Adipocyte (in vitro differentiated cells): ENCODE measurements around the gene LRRC4.

Experiments used
- DNase-seq: peaks from one replicate; pipeline ENCODE4 v3.0.0-alpha.2; 2015; ENCODE audit warnings: low read depth
- H3K27me3 ChIP-seq: replicated peaks from 2 replicates; pipeline ENCODE4 v1.7.0; 2013; ENCODE audit warnings: mild to moderate bottlenecking, low read length, moderate library complexity; ENCODE audit not compliant: control insufficient read depth, insufficient read depth
- H3K36me3 ChIP-seq: 2 replicates; pipeline ENCODE4 v1.7.0; 2013; ENCODE audit warnings: low read length, mild to moderate bottlenecking, moderate library complexity; ENCODE audit not compliant: control insufficient read depth, insufficient read depth, severe bottlenecking
- H3K4me1 ChIP-seq: 2 replicates; pipeline ENCODE4 v1.7.0; 2013; ENCODE audit warnings: mild to moderate bottlenecking, low read length, moderate library complexity; ENCODE audit not compliant: control insufficient read depth, insufficient read depth
- H3K4me3 ChIP-seq: 2 replicates; pipeline ENCODE4 v1.7.0; 2013; ENCODE audit warnings: mild to moderate bottlenecking, low read length, moderate library complexity
- H3K9ac ChIP-seq: 2 replicates; pipeline ENCODE4 v1.7.0; 2013; ENCODE audit warnings: mild to moderate bottlenecking, low read length, moderate library complexity
- H3K9me3 ChIP-seq: 2 replicates; pipeline ENCODE4 v1.7.0; 2013; ENCODE audit warnings: mild to moderate bottlenecking, low read length, moderate library complexity; ENCODE audit not compliant: control insufficient read depth

Gene LRRC4

DNA sequence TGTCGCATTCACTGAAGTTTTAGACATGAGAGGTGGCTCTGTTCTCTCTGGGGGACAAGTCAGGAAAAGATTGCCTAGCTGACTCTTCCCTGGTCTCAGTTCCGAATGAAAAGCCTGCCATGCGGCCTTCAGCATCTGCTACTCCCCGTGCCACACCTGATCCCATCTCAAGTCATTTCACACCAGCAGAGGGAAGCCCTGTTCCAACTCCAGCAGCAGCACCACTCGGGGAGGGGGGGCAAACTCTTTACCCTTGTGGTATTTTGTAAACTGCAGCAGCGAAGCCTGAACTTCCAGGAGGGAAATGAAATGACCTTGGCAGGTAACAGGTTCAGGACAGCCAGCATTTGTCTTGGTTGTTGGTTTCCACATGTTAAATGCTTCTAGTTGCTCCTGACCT, 13.8 kb downstream of the LRRC4 start:
- Histone ChIP-seq H3K9ac (no peak overlapping the region), H3K4me1 (peaks cover 4% of the 10 kb centered on the region), H3K36me3 (peaks cover 23% of the 10 kb centered on the region), H3K27me3 (no peaks in the 10 kb centered on the region), H3K9me3 (no peaks in the 10 kb centered on the region), H3K4me3 (no peak overlapping the region)
- DNase-seq, result no peak

- no peaks in the 10 kb centered on the region for H3K9me3 ChIP-seq
- H3K36me3 ChIP-seq, result peaks cover 14% of the 10 kb centered on the region
- no peaks in the 10 kb centered on the region for H3K27me3 ChIP-seq
- DNase-seq, result no peak
- H3K4me1 ChIP-seq, result peaks cover 7% of the 10 kb centered on the region
- no peak overlapping the region for H3K9ac ChIP-seq
- no peak overlapping the region for H3K4me3 ChIP-seq
Observed at GRCh38 chr7:128014811-128015210, 16.4 kb downstream of the LRRC4 start.

- peaks cover 8% of the 10 kb centered on the region for H3K36me3 ChIP-seq
- DNase-seq, result no peak
- no peaks in the 10 kb centered on the region for H3K9me3 ChIP-seq
- H3K4me3 ChIP-seq, result no peak overlapping the region
- no peak overlapping the region for H3K9ac ChIP-seq
- H3K27me3 ChIP-seq, result no peaks in the 10 kb centered on the region
- H3K4me1 ChIP-seq, result peaks cover 7% of the 10 kb centered on the region
Observed at GRCh38 chr7:128011131-128011661, 20.0 kb downstream of the LRRC4 start.

GRCh38 chr7:128010391-128011127, 20.7 kb downstream of the LRRC4 start:
- H3K36me3 ChIP-seq, result peaks cover 8% of the 10 kb centered on the region
- peaks cover 7% of the 10 kb centered on the region for H3K4me1 ChIP-seq
- no peaks in the 10 kb centered on the region for H3K27me3 ChIP-seq
- H3K4me3 ChIP-seq, result no peak overlapping the region
- DNase-seq, result no peak
- no peak overlapping the region for H3K9ac ChIP-seq
- no peaks in the 10 kb centered on the region for H3K9me3 ChIP-seq

DNA sequence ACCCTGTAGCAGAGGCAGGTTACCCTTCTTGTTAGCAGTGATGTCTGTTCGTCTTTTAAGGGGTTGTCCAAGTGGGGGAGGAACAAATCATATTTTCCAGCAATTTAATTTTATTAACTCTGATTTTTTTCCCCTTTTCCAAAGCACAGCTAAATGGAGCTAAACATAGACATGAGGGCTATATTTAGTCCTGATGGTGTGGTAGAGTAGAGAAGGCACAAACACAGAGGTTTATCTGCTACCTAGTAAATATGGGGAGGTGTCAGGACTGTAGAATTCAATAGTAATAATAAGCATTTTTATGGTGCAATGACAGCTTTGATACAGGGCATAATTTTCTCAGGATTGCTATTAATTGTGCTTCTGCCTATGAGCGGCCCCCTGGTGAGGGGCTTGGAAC, 22.5 kb downstream of the LRRC4 start:
- no peak for DNase-seq
- no peak overlapping the region for H3K4me3 ChIP-seq
- no peak overlapping the region for H3K9ac ChIP-seq
- H3K4me1 ChIP-seq, result peaks cover 7% of the 10 kb centered on the region
- no peaks in the 10 kb centered on the region for H3K36me3 ChIP-seq
- H3K27me3 ChIP-seq, result no peaks in the 10 kb centered on the region
- no peaks in the 10 kb centered on the region for H3K9me3 ChIP-seq

- Histone ChIP-seq H3K36me3 (no peaks in the 10 kb centered on the region), H3K9me3 (no peaks in the 10 kb centered on the region), H3K27me3 (no peaks in the 10 kb centered on the region), H3K4me1 (peaks cover 7% of the 10 kb centered on the region), H3K4me3 (no peak overlapping the region), H3K9ac (no peak overlapping the region)
- no peak for DNase-seq
Observed at GRCh38 chr7:128008141-128008540, 23.1 kb downstream of the LRRC4 start.

GRCh38 chr7:128007303-128007680, 23.9 kb downstream of the LRRC4 start:
- DNase-seq, result no peak
- H3K4me1 ChIP-seq, result peaks cover 7% of the 10 kb centered on the region
- no peaks in the 10 kb centered on the region for H3K9me3 ChIP-seq
- no peak overlapping the region for H3K9ac ChIP-seq
- H3K4me3 ChIP-seq, result no peak overlapping the region
- H3K36me3 ChIP-seq, result no peaks in the 10 kb centered on the region
- no peaks in the 10 kb centered on the region for H3K27me3 ChIP-seq

GRCh38 chr7:128006550-128007302, 24.5 kb downstream of the LRRC4 start:
- DNase-seq, result no peak
- Histone ChIP-seq H3K9ac (no peak overlapping the region), H3K27me3 (no peaks in the 10 kb centered on the region), H3K4me1 (peaks cover 7% of the 10 kb centered on the region), H3K4me3 (no peak overlapping the region), H3K9me3 (no peaks in the 10 kb centered on the region), H3K36me3 (no peaks in the 10 kb centered on the region)

- no peak for DNase-seq
- Histone ChIP-seq H3K36me3 (no peaks in the 10 kb centered on the region), H3K9ac (no peak overlapping the region), H3K4me1 (peaks cover 7% of the 10 kb centered on the region), H3K4me3 (no peak overlapping the region), H3K9me3 (no peaks in the 10 kb centered on the region), H3K27me3 (no peaks in the 10 kb centered on the region)
Observed at GRCh38 chr7:128005759-128006159, 25.5 kb downstream of the LRRC4 start.

DNA sequence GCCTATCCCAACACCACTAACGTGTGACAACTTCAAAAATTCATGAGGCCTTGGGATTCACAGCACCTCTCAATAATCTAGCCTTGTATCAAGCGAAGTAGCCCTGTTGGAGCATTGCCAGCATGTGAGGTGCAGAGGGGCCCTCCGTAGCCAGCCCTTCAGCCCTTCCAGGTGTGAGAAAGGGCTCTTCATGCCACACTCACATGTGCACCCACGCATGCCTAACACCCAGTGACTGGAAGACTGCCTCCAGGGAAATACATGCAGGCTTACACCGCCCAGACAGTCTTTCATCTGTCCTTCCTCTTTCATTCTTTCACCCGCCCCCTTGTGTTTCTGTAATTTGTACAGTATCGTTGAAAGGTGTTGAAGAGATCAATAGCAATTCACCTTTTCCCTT, 26.1 kb downstream of the LRRC4 start:
- peaks cover 13% of the 10 kb centered on the region for H3K4me1 ChIP-seq
- DNase-seq, result no peak
- H3K4me3 ChIP-seq, result no peak overlapping the region
- no peaks in the 10 kb centered on the region for H3K27me3 ChIP-seq
- no peaks in the 10 kb centered on the region for H3K36me3 ChIP-seq
- no peaks in the 10 kb centered on the region for H3K9me3 ChIP-seq
- H3K9ac ChIP-seq, result no peak overlapping the region

- Histone ChIP-seq H3K4me3 (no peak overlapping the region), H3K36me3 (no peaks in the 10 kb centered on the region), H3K4me1 (peaks cover 16% of the 10 kb centered on the region), H3K9ac (no peak overlapping the region), H3K27me3 (no peaks in the 10 kb centered on the region), H3K9me3 (no peaks in the 10 kb centered on the region)
- DNase-seq, result no peak
Observed at GRCh38 chr7:128004623-128005022, 26.6 kb downstream of the LRRC4 start.
